DMS79 (cell line): ENCODE data around the gene IMMP2L.

Source experiments
- DNase-seq: peaks from one replicate; lab custom pipeline; 2025; lab: John Stamatoyannopoulos, UW

Gene IMMP2L

DNA sequence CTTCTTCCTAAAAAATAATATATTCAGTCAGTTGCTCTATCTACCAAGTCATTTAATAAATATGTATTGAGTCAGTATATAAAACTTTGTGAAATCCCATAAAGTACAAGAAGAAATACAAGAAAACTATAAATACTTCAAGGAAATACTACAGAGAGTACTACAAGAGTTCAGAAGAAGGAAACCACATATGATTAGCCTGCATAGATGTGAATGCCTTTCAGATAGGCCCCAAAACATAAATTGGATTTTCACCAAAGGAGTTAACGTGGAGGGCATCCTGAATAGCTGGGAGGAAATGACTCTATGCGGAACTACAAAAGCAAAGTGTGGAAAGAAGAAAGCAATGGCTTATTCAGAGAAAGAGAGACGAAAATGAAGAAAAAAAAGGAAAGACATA, 351.3 kb downstream of the IMMP2L start:
- no peak for DNase-seq

GRCh38 chr7:111210043-111210442, 352.2 kb downstream of the IMMP2L start:
- no peak for DNase-seq

DNA sequence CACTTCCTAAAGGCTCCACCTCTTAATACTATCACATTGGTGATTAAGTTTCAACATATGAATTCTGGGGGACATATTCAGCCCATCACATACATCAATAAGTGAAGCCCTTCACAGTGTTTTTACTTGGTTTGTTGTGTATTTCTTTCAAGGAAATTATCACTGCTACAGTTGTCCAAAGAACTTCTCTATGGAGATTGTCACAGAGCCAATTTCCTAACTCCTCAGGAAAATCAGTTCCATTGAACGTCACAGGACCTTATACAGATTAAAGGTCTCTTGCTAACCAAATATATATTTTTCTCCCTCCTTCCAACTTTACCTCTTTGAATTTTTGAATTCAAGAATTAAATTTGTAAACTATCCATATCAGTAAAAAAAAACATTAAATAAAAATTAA, 357.0 kb downstream of the IMMP2L start:
- DNase-seq, result no peak

DNA sequence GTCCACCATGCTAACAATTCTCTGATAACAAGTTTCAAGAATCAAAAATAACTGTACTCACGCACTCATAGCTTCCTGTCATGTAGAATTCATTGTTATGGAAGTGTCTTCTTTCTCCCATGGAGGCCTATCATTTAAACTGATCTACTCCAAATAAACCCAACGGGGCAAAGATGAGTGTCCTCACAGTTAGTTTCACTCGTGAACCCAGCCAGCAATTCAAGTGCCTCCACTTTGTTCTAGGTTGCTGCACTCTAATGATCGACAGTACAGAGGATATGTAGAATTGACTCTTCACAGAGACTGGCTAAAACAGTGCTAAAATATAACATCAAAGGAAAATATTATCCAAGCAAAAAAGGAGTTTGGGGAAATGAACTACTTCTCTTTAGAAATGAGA, 360.0 kb downstream of the IMMP2L start:
- peak; percentile 26 for DNase-seq

GRCh38 chr7:111199643-111200042, 362.6 kb downstream of the IMMP2L start:
- DNase-seq, result no peak

GRCh38 chr7:111198255-111198654, 364.0 kb downstream of the IMMP2L start:
- no peak for DNase-seq

DNA sequence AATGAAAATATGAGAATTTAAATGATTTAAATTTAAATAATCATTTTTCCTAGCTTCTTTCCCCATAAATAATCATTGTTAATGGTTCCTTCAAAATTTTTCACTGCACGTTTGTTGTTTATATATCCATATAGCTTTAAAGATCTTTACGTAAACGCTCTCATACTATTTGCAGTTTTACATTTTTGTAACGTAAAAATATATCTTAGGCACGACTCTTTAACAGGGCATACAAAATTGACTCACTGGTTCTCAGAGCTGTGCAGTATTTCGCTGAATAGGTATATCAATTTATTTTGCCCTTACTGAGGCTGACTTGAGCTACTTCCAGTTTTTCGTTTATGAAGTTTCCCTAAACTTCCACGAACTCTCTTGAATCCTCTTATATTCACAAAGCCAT, 365.6 kb downstream of the IMMP2L start:
- DNase-seq, result no peak

- no peak for DNase-seq
These were observed 369.5 kb downstream of the IMMP2L start for GRCh38 chr7:111192614-111193413.

GRCh38 chr7:111190804-111191203, 371.5 kb downstream of the IMMP2L start:
- no peak for DNase-seq

- no peak for DNase-seq
These were observed 377.3 kb downstream of the IMMP2L start for GRCh38 chr7:111184987-111185386.

- DNase-seq, result no peak
These were observed 379.0 kb downstream of the IMMP2L start for GRCh38 chr7:111183321-111183720.

DNA sequence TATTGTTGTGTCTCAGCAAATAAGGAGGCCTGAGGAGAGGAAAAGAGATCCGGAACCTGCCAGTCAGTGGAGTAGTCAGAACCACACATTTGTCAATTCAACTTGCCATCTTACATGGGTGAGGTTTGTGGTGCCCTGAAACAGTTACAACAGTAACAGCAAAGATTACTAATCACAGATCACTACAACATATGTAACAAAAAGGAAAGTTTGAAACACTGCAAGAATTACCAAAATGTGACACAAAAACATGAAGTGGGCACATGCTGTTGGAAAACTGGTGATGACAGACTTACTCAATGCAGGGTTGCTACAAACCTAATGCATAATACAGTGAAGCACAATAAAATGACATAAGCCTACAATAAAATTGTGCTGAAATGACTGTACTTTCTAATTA, 382.0 kb downstream of the IMMP2L start:
- no peak for DNase-seq

- DNase-seq, result no peak
These were observed 386.3 kb downstream of the IMMP2L start for GRCh38 chr7:111175908-111176441.

- no peak for DNase-seq
These were observed 387.8 kb downstream of the IMMP2L start for GRCh38 chr7:111174510-111174909.

DNA sequence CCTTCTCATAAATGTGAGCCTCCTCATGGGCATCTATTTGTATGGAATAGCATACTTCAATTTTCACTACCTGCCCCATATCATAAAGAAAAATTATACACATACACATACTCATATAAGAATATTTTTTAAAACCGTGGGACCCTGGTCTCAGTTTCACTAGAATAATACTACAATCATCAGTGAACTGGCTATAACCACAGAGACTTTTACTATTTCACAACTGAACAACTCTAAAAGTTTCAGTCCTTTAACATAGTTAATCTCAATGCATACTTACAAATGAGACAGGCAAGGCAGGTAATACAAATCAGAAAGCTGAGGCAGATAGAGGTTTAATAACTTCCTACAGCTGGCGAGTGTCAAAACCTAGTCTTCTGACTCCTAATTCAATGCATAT, 388.3 kb downstream of the IMMP2L start:
- no peak for DNase-seq

DNA sequence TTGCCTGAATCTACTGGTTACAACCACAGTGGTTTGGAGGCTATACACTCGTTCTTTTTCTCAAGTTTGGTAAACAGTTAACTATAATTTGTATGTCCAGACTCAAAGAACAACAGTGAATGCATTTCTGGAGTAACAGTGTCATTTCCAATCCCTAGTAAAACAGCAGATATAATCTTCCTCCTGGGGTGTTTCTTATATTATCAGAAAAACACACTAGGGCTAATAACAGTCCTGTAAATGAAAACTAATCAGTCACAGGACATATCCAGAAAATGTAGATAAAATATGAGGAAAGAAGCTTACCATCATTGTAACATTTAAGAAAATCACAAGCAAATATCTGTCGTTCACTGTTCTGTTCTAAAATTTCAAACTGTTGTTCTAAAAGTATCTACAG, 388.8 kb downstream of the IMMP2L start:
- no peak for DNase-seq

DNA sequence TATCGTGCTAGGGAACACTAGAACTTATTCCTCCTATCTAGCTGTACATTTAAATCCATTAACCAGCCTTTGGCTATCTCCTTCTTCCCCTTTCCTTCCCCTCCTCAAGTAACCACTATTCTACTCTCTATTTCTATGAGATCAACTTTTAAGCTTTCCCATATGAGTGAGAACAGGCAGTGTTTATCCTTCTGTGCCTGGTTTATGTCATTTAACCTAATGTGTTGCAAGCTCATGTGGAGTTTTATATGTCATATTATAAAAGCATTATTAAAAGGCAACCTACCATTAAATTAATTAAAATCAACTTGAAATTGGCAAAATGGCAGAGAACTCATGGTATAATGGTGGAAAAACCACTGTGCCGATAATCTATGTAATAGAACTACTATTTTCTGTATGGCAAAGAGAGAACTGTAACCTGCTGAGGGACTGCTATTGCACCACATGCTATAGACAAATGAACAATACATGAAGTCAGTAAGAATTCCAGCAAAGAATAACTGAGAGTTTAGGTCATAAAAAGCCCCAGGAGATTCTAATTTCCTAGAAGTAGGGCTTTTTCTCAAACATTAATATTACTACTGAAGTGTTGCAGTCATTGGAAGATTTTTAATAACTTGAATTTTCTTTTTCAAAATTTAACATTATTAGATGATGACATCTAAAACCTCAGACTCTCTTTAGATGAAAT, 389.6 kb downstream of the IMMP2L start:
- no peak for DNase-seq

DNA sequence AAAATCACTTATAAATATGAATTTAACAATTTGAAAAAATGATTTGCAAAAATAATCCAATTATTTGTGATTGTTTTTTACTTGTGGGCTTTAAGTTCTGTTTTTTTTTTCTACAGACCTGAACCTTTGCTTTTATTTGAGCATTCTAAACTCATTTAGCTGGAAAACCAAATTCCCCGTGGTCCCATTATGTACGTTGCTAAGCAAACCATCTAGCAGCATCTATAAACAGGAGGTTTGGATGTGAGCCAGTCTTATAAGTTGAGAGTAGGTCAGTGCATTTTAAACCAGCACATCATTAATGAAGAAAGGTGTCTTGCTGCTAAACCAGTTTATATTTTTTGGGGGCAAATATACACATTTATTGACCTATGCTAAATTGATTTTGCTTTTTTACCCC, 394.1 kb downstream of the IMMP2L start:
- peak; percentile 85 for DNase-seq

DNA sequence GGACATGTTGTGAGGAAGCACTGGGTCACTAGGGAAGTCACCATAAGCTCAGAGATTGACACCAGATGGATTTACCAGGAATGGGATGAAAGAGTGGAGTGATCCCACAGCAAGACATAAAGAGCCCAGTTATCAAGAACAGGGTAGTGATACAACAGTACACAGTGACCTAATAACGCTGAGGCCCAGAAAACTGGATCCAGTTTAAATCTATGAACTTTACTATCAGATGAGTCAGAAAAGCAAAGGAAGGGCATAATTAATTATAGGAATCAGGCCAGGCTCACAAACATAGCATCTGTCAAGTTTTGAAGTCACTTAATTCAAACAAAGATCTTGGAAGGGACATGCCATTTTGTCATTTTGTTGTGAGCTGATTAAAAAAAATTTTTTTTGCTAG, 397.9 kb downstream of the IMMP2L start:
- no peak for DNase-seq

DNA sequence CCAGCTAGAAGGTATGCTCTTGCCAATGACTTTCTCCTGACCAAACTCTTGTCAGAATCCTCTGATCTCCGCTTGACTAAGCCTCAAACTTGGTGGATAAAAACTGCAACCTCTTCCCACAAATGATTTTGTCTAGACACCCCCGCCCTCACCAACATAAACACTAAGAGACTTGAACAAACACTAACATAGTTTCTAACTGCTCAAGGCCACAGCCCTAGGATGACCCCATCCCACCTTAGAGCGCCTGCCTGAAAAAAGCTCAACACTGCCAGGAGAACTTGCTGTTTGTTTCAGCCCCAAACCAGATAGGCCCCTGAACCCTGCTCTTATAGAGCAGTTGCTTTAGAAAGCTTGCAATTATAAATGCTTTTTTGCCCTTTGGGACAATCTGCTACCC, 399.6 kb downstream of the IMMP2L start:
- no peak for DNase-seq

- no peak for DNase-seq
These were observed 402.0 kb downstream of the IMMP2L start for GRCh38 chr7:111160297-111160696.

DNA sequence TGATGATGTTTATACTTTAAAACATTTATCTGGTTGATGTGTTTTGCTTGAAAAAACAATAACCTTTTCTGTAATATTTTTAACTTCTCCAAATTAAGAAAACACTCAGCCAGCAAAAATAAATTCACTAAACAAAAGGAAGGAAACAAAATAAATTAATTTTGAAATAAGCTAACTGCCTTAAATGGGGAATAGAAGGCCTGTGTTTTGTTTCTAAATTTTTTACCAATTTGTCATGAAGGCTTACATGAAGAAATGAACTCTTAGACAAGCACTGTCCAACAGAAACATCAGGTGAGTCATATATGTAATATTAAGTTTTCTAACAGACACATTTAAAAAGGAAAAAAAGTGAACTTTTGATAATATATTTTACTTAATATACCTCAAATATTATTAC, 402.9 kb downstream of the IMMP2L start:
- DNase-seq, result no peak

DNA sequence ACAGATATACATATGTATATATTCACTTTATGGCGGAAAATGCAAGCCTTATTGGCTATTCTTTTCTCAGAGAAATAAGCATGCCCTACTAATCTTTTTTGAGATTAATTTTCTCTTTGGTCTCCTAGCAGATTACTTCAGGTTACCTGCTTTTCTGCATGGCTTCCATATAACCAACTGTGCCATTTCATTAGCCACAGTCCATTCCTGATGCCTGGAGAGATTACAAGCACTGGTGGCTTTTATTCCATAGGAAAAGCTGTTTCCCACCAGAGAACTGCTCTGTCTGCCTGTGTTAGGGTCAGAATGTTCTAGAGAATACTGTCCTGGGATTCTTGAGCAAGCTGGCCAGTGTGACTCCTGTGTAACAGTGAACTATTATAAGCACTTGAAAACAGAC, 411.6 kb downstream of the IMMP2L start:
- no peak for DNase-seq
